Skeletal muscle cell (primary cell): Measurements from ENCODE around the gene SPACDR.
"Not testable (repeated sequence)": the region's sequence is repeated elsewhere in the genome, so short reads cannot be mapped to it uniquely, and the experiment has no call there.

ENCODE experiments used
- DNase-seq: peaks from one replicate; pipeline ENCODE4 v3.0.0-alpha.2; 2010; ENCODE audit warnings: low read depth
- H3K4me3 ChIP-seq: 2 replicates; pipeline ENCODE4 v1.5.1; 2011; ENCODE audit warnings: low read depth, mild to moderate bottlenecking, control low read depth, low read length, moderate library complexity

SPACDR gene

DNA sequence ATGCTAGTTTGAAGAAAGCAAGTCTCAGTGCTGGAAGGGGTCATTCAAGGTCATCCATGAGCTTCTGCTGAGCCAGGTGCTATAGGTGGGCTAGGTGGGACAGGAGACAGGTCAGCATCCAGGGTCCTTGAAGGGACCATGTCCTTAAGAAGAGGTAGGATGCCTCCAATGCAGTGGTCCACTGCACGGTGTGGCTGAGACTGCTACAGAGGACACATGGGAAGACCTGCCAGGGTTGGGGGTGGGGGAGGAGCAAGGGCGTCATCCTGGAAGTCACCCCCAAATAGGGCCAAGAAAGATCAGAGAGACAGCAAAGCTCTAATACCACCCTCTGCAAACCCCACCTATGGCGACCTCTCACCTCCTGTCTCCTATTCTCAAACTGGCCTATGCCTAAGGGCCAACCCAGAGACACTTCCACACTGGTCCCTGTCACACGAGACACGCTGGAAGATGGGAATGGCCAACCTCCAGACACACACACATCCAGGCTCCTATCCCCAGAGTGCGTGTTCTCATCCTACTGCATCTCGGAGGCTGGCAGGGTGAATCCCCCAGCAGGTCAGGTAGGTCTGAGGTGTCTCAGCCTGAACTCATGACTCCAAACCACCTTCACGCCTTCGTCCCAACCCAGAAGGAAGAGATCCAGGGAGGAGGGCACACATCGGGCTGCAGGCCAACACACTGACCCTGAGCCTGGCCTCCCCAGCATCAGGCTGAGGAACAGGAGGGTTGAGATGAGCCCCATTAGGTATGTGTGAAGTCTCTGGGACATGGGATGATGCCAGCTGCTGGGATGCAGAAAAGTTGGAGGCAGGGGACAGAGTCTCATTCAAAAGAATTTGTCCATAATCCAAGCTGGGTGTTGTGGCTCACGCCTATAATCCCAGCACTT is 22.2 kb downstream of the SPACDR start:
- H3K4me3 ChIP-seq: no peak overlapping the region
- no peak for DNase-seq

DNA sequence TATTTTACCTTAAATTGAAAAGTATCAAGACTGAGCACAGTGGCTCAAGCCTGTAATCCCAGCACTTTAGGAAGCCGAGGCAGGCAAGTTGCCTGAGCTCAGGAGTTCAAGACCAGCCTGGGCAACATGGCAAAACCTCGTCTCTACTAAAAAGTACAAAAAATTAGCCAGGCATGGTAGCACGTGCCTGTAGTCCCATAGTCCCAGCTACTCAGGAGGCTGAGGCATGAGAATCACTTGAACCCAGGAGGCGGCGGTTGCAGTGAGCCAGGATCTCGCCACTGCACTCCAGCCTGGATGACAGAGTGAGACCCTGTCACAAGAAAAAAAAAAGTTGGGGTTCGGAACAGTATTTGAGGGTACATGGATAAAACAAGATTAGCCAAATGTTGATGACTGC is 24.8 kb downstream of the SPACDR start:
- not testable (repeated sequence) for H3K4me3 ChIP-seq, DNase-seq

GRCh38 chr7:100438731-100439130 is 25.3 kb downstream of the SPACDR start:
- H3K4me3 ChIP-seq, DNase-seq: not testable (repeated sequence)

GRCh38 chr7:100438172-100438571 is 25.9 kb downstream of the SPACDR start:
- no peak for DNase-seq
- no peak overlapping the region for H3K4me3 ChIP-seq

DNA sequence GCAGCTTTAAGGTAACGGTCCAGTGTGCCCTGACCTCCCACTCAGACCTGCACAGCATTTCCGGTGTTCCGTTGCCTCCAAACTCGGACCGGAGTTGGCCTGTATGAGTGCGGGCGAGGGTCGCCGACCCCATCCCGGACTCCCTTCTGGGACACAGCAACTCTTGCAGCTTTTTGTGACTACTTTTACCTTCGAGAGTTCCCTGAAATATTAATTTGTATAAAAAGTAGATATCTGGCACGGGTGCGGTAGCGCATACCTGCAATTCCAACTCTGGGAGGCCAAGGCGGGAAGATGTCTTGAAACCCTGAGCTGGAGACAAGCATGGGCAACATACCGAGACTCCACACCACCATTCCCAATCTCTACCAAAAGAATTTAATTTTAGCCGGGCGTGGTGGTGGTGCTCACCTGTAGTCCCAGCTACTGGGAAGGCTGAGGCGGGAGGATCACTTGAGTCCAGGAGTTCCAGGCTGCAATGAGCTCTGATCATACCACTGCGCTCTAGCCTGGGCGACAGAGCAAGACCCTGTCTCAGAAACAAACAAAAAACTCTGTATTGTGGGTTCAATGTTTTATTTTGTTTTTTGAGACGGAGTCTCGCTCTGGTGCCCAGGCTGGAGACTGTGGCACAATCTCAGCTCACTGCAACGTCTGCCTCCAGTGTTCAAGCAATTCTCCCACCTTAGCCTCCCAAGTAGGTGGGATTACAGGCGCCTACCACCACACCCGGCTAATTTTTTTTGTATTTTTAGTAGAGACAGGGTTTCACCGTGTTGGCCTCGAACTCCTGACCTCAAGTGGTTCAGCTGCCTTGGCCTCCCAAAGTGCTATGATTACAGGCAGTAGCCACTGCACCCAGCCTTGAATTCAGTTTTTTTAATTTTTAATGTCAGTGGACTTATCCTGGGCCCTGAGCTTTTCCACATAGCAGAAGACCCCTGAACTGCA is 26.6 kb downstream of the SPACDR start:
- no peak overlapping the region for H3K4me3 ChIP-seq
- no peak for DNase-seq

GRCh38 chr7:100435401-100436304 is 28.4 kb downstream of the SPACDR start:
- peak overlapping the region; percentile 79 for H3K4me3 ChIP-seq
- no peak for DNase-seq

DNA sequence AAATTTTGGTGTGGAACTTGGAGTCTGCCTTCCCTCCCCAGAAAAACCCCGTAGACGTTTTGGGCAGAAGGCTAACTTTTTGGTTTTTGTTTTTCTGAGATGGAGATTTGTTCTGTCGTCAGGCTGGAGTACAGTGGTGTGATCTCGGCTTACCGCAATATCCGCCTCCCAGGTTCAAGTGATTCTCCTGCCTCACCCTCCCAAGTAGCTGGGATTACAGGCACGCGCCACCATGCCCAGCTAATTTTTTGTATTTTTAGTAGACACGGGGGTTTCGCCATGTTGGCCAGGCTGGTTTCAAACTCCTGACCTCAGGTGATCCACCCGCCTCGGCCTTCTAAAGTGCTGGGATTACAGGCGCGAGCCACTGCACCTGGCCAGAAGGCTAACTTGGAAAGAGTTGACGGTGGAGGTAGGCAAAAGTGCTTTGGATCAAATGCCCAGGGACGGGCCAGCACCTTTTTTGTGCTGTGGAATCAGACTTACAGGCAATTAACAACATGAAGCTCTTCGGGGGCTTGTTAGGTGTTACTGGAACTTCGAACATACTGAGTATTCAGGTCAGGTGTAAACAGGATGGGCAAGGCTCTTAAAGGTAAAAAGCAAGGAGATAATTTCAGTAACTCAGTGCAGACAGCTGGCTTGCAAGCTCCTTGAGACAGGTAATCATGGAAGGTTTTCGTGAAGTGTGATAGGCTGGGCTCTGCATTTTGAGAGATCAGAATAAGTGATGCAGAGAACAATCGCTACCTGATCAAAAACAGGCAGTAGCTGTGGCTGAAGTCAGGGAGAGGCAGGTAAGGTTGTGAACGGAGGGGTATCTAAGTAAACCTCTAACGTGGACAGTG is 29.5 kb downstream of the SPACDR start:
- peak overlapping the region; percentile 79 for H3K4me3 ChIP-seq
- no peak for DNase-seq

GRCh38 chr7:100433592-100434296 is 30.3 kb downstream of the SPACDR start:
- H3K4me3 ChIP-seq: no peak overlapping the region
- DNase-seq: no peak

GRCh38 chr7:100433276-100433591 is 30.8 kb downstream of the SPACDR start:
- no peak for DNase-seq
- H3K4me3 ChIP-seq: no peak overlapping the region

- DNase-seq: no peak
- H3K4me3 ChIP-seq: no peak overlapping the region
Measured at GRCh38 chr7:100432621-100433275, 31.3 kb downstream of the SPACDR start.

DNA sequence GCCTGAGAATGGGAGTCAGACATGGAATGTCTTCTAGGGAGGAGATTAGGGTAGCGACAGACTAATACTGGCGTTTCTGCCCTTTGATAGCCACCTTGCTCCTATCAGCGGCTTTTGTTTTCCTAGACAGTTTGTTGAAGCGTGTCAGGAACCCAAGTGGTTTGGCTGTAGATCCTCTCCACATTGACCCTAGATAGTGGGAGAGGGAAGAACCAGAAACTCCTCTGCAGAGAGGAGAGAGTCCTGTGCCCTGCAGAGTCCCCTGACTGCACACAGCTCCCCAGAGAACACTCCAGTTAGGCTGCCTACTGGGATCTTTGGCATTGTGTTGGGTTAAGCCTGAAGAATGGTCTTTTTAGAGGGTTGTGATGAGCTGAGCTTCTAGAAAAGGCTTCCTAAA is 32.0 kb downstream of the SPACDR start:
- H3K4me3 ChIP-seq: no peak overlapping the region
- no peak for DNase-seq

- peak overlapping the region; percentile 80 for H3K4me3 ChIP-seq
- no peak for DNase-seq
Measured at GRCh38 chr7:100431286-100431735, 32.7 kb downstream of the SPACDR start.

DNA sequence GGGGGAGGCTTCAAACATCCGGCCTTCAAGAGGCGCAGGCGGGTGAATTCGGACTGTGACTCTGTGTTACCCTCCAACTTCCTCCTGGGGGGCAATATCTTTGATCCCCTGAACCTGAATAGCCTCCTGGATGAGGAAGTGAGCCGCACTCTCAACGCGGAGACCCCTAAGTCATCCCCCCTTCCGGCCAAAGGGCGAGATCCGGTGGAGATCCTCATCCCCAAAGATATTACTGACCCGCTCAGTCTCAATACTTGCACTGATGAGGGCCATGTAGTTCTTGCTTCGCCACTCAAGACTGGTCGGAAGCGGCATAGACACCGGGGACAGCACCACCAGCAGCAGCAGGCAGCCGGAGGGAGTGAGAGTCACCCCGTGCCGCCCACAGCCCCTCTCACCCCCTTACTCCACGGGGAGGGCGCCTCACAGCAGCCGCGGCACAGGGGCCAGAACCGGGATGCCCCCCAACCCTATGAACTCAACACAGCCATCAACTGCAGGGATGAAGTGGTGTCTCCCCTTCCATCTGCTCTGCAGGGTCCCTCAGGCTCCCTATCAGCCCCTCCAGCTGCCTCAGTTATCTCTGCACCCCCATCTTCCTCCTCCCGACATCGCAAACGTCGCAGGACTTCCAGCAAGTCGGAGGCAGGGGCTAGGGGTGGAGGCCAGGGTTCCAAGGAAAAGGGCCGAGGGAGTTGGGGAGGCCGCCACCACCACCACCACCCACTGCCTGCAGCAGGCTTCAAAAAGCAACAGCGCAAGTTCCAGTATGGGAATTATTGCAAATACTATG is 33.4 kb downstream of the SPACDR start:
- H3K4me3 ChIP-seq: peak overlapping the region; percentile 80
- DNase-seq: no peak

- H3K4me3 ChIP-seq: peak within 1 kb of the TSS; percentile 80
- peak; percentile 88 for DNase-seq
Measured at GRCh38 chr7:100429637-100430492, 34.2 kb downstream of the SPACDR start, which contains the start of gene MEPCE. Gene MEPCE, plus strand, starts transcription at chr7:100429831. Its CDS starts 188 bp downstream, at chr7:100430019.

DNA sequence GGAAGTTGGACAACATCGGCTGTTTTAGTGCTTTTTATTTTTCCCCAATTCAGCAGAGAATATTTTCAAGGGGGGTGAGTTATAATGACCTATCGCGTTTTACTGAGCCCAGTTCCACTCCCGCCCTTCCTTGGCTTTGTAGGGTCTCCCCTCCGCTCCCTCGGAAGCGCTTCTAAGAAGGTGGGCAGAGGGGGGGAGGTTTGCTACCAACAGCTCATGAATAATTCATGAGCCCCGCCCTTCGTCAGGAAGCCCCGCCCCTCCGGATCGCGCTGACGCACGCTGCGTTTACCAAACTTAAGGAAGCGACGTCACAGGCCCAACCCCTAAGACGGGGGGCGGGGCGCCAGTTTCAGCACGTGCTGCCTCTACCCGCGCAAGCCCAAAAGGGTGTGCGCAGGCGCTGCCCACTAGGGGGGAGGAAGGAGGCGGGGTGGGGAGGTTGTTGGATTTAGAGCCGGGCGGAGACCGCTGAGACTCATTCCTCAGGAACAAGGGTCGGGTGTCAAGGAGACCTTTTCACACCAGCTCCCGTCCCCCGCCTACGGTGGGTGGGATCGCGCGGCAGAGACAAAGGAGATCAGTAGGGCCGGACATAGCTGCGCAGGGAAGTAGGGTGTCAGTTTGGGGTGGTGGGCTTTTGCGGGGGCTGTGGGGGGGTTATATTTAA is 35.0 kb downstream of the SPACDR start:
- DNase-seq: peak; percentile 99
- peak overlapping the region; percentile 80 for H3K4me3 ChIP-seq
